ENCODE data around the gene PREB. TPM values are rescaled to one million over a fixed set of nuclear protein-coding genes. Genes with fewer than 3 reads are reported as not detected.

Gene PREB
- total RNA-seq, 1 donor from 2014 or later: 35.5 TPM

- H3K4me3 Mint-ChIP-seq (ENCODE audit: unreplicated experiment): no peak overlapping the region
- H3K27ac Mint-ChIP-seq (ENCODE audit: unreplicated experiment): no peak overlapping the region
- H3K4me1 Mint-ChIP-seq (ENCODE audit: low read depth, unreplicated experiment): peaks cover 4% of the 10 kb centered on the region
- no peak for DNase-seq
- no peak for TF ChIP-seq CTCF (IDR thresholded peaks at IDR 0.05; ENCODE audit: partially characterized antibody, unreplicated experiment)
- H3K36me3 Mint-ChIP-seq (ENCODE audit: unreplicated experiment): no peaks in the 10 kb centered on the region
- peaks cover 3% of the 10 kb centered on the region for H3K27me3 Mint-ChIP-seq (ENCODE audit: unreplicated experiment)
- peaks cover 2% of the 10 kb centered on the region for H3K9me3 Mint-ChIP-seq (ENCODE audit: unreplicated experiment)
Observed at GRCh38 chr2:27092696-27093429, 41.6 kb downstream of the PREB start.

GRCh38 chr2:27091746-27092695 lies 42.4 kb downstream of the PREB start:
- Mint-ChIP-seq H3K36me3 (ENCODE audit: unreplicated experiment) (no peaks in the 10 kb centered on the region), H3K9me3 (ENCODE audit: unreplicated experiment) (peaks cover 2% of the 10 kb centered on the region), H3K27me3 (ENCODE audit: unreplicated experiment) (peaks cover 3% of the 10 kb centered on the region), H3K27ac (ENCODE audit: unreplicated experiment) (peak overlapping the region; percentile 19), H3K4me1 (ENCODE audit: low read depth, unreplicated experiment) (peaks cover 4% of the 10 kb centered on the region), H3K4me3 (ENCODE audit: unreplicated experiment) (peak overlapping the region; percentile 12)
- no peak for DNase-seq
- TF ChIP-seq CTCF (IDR thresholded peaks at IDR 0.05; ENCODE audit: partially characterized antibody, unreplicated experiment): no peak

GRCh38 chr2:27089111-27089954 lies 45.1 kb downstream of the PREB start:
- no peak for DNase-seq
- peaks cover 7% of the 10 kb centered on the region for H3K4me1 Mint-ChIP-seq (ENCODE audit: low read depth, unreplicated experiment)
- peaks cover 7% of the 10 kb centered on the region for H3K9me3 Mint-ChIP-seq (ENCODE audit: unreplicated experiment)
- no peak for TF ChIP-seq CTCF (IDR thresholded peaks at IDR 0.05; ENCODE audit: partially characterized antibody, unreplicated experiment)
- H3K27ac Mint-ChIP-seq (ENCODE audit: unreplicated experiment): no peak overlapping the region
- peaks cover 3% of the 10 kb centered on the region for H3K27me3 Mint-ChIP-seq (ENCODE audit: unreplicated experiment)
- H3K36me3 Mint-ChIP-seq (ENCODE audit: unreplicated experiment): no peaks in the 10 kb centered on the region
- no peak overlapping the region for H3K4me3 Mint-ChIP-seq (ENCODE audit: unreplicated experiment)

GRCh38 chr2:27088634-27089033 lies 45.8 kb downstream of the PREB start:
- no peak for TF ChIP-seq CTCF (IDR thresholded peaks at IDR 0.05; ENCODE audit: partially characterized antibody, unreplicated experiment)
- Mint-ChIP-seq H3K27me3 (ENCODE audit: unreplicated experiment) (peaks cover 3% of the 10 kb centered on the region), H3K36me3 (ENCODE audit: unreplicated experiment) (no peaks in the 10 kb centered on the region), H3K9me3 (ENCODE audit: unreplicated experiment) (peaks cover 7% of the 10 kb centered on the region), H3K27ac (ENCODE audit: unreplicated experiment) (no peak overlapping the region), H3K4me1 (ENCODE audit: low read depth, unreplicated experiment) (peaks cover 7% of the 10 kb centered on the region), H3K4me3 (ENCODE audit: unreplicated experiment) (peak overlapping the region; percentile 15)
- DNase-seq: no peak
